HS-27A (cell line): ENCODE data around the gene RNF10.
"Not testable (repeated sequence)": the region's sequence is repeated elsewhere in the genome, so short reads cannot be mapped to it uniquely, and the experiment has no call there.

Experiments
- DNase-seq: peaks from one replicate; pipeline ENCODE4 v3.0.0-alpha.2; 2012; ENCODE audit warnings: low read depth, missing footprints

Gene RNF10

GRCh38 chr12:120534203-120534702 lies at the start of gene RNF10:
Gene RNF10 (plus strand): TSS chr12:120534356. CDS start chr12:120534812, 456 bp downstream.
- peak; percentile 56 for DNase-seq

GRCh38 chr12:120485961-120486881 lies 47.9 kb upstream of the RNF10 start:
- DNase-seq = no peak

- DNase-seq = not testable (repeated sequence)
These were observed 46.6 kb upstream of the RNF10 start for GRCh38 chr12:120487552-120487951.

GRCh38 chr12:120488057-120488640 lies 46.0 kb upstream of the RNF10 start:
- DNase-seq = no peak

- no peak for DNase-seq
These were observed 45.1 kb upstream of the RNF10 start for GRCh38 chr12:120489018-120489417.

- DNase-seq = no peak
These were observed 43.8 kb upstream of the RNF10 start for GRCh38 chr12:120490325-120490724.

- no peak for DNase-seq
These were observed 43.2 kb upstream of the RNF10 start for GRCh38 chr12:120490833-120491512.

- DNase-seq = no peak
These were observed 38.9 kb upstream of the RNF10 start for GRCh38 chr12:120495186-120495730.

GRCh38 chr12:120495731-120496412 lies 38.3 kb upstream of the RNF10 start, which contains the start of gene DYNLL1:
Gene DYNLL1 (plus strand): TSS chr12:120496113. CDS start chr12:120496422, 309 bp downstream.
- peak; percentile 90 for DNase-seq

GRCh38 chr12:120496413-120497340 lies 37.5 kb upstream of the RNF10 start:
- DNase-seq = no peak

- no peak for DNase-seq
These were observed 36.5 kb upstream of the RNF10 start for GRCh38 chr12:120497524-120498150.

- DNase-seq = no peak
These were observed 35.2 kb upstream of the RNF10 start for GRCh38 chr12:120498870-120499515.

GRCh38 chr12:120500581-120500980 lies 33.6 kb upstream of the RNF10 start:
- DNase-seq = no peak

- DNase-seq = no peak
These were observed 29.6 kb upstream of the RNF10 start for GRCh38 chr12:120504587-120504986.

GRCh38 chr12:120508537-120508936 lies 25.6 kb upstream of the RNF10 start:
- no peak for DNase-seq

- no peak for DNase-seq
These were observed 20.2 kb upstream of the RNF10 start for GRCh38 chr12:120514002-120514401.

- no peak for DNase-seq
These were observed 18.7 kb upstream of the RNF10 start for GRCh38 chr12:120515496-120515895.

- not testable (repeated sequence) for DNase-seq
These were observed 14.8 kb upstream of the RNF10 start for GRCh38 chr12:120519324-120519723.

- no peak for DNase-seq
These were observed 11.6 kb upstream of the RNF10 start for GRCh38 chr12:120522568-120522967.
